IMR-90 (cell line): ENCODE data around the gene PALLD. TPM values are rescaled to one million over a fixed set of nuclear protein-coding genes. Genes with fewer than 3 reads are reported as not detected.

Source experiments
- ATAC-seq: fragments of 200-7000 bp; cut with Tn5 transposase; 2 replicates; pipeline ENCODE4 v1.9.1; 2020; ENCODE audit warnings: low read depth, mild to moderate bottlenecking, moderate library complexity
- BruUV-seq: library from RNA; stranded (reverse); fragments of 400-500 nt; replicated peaks from 2 replicates; lab custom pipeline; 2021; lab: Mats Ljungman, UMichigan
- CTCF ChIA-PET: fragments of 300-600 bp; formaldehyde crosslinking; extraction: SDS; loops from one replicate; lab custom pipeline; 2021; ENCODE audit warnings: antibody characterized with exemption; lab: Yijun Ruan, JAX
- POLR2A ChIA-PET: fragments of 300-600 bp; sonication (Branson Sonifier 250); formaldehyde crosslinking; loops from one replicate; lab custom pipeline; 2022; ENCODE audit warnings: antibody characterized with exemption; ENCODE audit not compliant: unreplicated experiment; lab: Charles Lee
- DNase-seq: peaks from one replicate; pipeline ENCODE4 v3.0.0; 2013
- H2AFZ ChIP-seq: replicated peaks from 2 replicates; pipeline ENCODE3; 2013; ENCODE audit warnings: low read length, mild to moderate bottlenecking; ENCODE audit not compliant: poor library complexity
- H2AK5ac ChIP-seq: 2 replicates; pipeline ENCODE4 v1.6.1; 2013; ENCODE audit warnings: low read depth, low read length, inconsistent platforms
- H2AK9ac ChIP-seq: replicated peaks from 2 replicates; pipeline ENCODE3; 2013; ENCODE audit warnings: mild to moderate bottlenecking, low read depth, low read length, moderate library complexity; ENCODE audit not compliant: poor library complexity
- H2BK120ac ChIP-seq: 2 replicates; pipeline ENCODE4 v1.6.1; 2013; ENCODE audit warnings: low read depth, low read length, inconsistent platforms
- H2BK15ac ChIP-seq: 3 replicates; pipeline ENCODE4 v1.6.1; 2013; ENCODE audit warnings: low read depth, low read length, inconsistent platforms
- H2BK20ac ChIP-seq: 2 replicates; pipeline ENCODE4 v1.6.1; 2013; ENCODE audit warnings: low read depth, mild to moderate bottlenecking, inconsistent platforms, low read length, moderate library complexity
- H2BK5ac ChIP-seq: 2 replicates; pipeline ENCODE4 v1.6.1; 2013; ENCODE audit warnings: mild to moderate bottlenecking, low read depth, low read length, inconsistent platforms; ENCODE audit not compliant: poor library complexity, severe bottlenecking
- H3K14ac ChIP-seq: replicated peaks from 2 replicates; pipeline ENCODE4 v1.6.1; 2013; ENCODE audit warnings: low read depth, low read length, inconsistent platforms
- H3K18ac ChIP-seq: 2 replicates; pipeline ENCODE4 v1.6.1; 2013; ENCODE audit warnings: low read depth, low read length, control low read depth
- H3K23ac ChIP-seq: 2 replicates; pipeline ENCODE4 v1.6.1; 2013; ENCODE audit warnings: low read depth, low read length, inconsistent platforms
- H3K27ac ChIP-seq: 2 replicates; pipeline ENCODE4 v1.5.1; 2013; ENCODE audit warnings: mild to moderate bottlenecking, control low read depth, low read length; ENCODE audit not compliant: insufficient read depth
- H3K27me3 ChIP-seq: 2 replicates; pipeline ENCODE4 v1.6.1; 2013; ENCODE audit warnings: low read length; ENCODE audit not compliant: control insufficient read depth, insufficient read depth
- H3K36me3 ChIP-seq: 2 replicates; pipeline ENCODE4 v1.6.1; 2013; ENCODE audit warnings: low read length, mixed read lengths; ENCODE audit not compliant: control insufficient read depth, insufficient read depth
- H3K4ac ChIP-seq: 2 replicates; pipeline ENCODE4 v1.6.1; 2013; ENCODE audit warnings: low read depth, low read length, inconsistent platforms
- H3K4me1 ChIP-seq: 2 replicates; pipeline ENCODE4 v1.6.1; 2013; ENCODE audit warnings: low read length, mixed read lengths; ENCODE audit not compliant: control insufficient read depth, insufficient read depth
- H3K4me2 ChIP-seq: 2 replicates; pipeline ENCODE4 v1.6.1; 2013; ENCODE audit warnings: low read depth, mild to moderate bottlenecking, control low read depth, low read length, moderate library complexity
- H3K4me3 ChIP-seq: 2 replicates; pipeline ENCODE4 v1.5.1; 2013; ENCODE audit warnings: low read depth, mild to moderate bottlenecking, control low read depth, low read length, moderate library complexity; ENCODE audit not compliant: insufficient read depth
- H3K56ac ChIP-seq: 2 replicates; pipeline ENCODE4 v1.6.1; 2013; ENCODE audit warnings: low read length, inconsistent platforms; ENCODE audit not compliant: insufficient read depth; ENCODE audit errors: extremely low read depth
- H3K79me1 ChIP-seq, 2 experiments: 2 replicates each; pipeline ENCODE4 v1.6.1; 2013; ENCODE audit warnings: low read length in 2 of 2, inconsistent platforms in 1 of 2, low read depth in 1 of 2
- H3K9ac ChIP-seq: 2 replicates; pipeline ENCODE4 v1.6.1; 2013; ENCODE audit warnings: low read depth, low read length, control low read depth
- H3K9me1 ChIP-seq: 2 replicates; pipeline ENCODE4 v1.6.1; 2013; ENCODE audit warnings: low read length, inconsistent platforms; ENCODE audit not compliant: insufficient read depth
- H3K9me3 ChIP-seq: 2 replicates; pipeline ENCODE4 v1.6.1; 2013; ENCODE audit warnings: low read length; ENCODE audit not compliant: control insufficient read depth, insufficient read depth
- H4K20me1 ChIP-seq: 2 replicates; pipeline ENCODE4 v1.6.1; 2013; ENCODE audit warnings: low read length, inconsistent platforms; ENCODE audit not compliant: insufficient read depth
- H4K5ac ChIP-seq: 2 replicates; pipeline ENCODE4 v1.6.1; 2013; ENCODE audit warnings: mild to moderate bottlenecking, low read depth, low read length, control low read depth
- H4K8ac ChIP-seq, 2 experiments: 2 replicates each; pipeline ENCODE4 v1.6.1; 2013; ENCODE audit warnings: low read depth in 2 of 2, low read length in 2 of 2, control low read depth in 1 of 2, inconsistent platforms in 1 of 2
- H4K91ac ChIP-seq: 2 replicates; pipeline ENCODE4 v1.6.1; 2013; ENCODE audit warnings: low read depth, low read length, inconsistent platforms; ENCODE audit not compliant: insufficient read depth
- BHLHE40 ChIP-seq: fragments of 150-350 bp; IDR thresholded peaks from 2 replicates; pipeline ENCODE4 v1.6.1; 2016; ENCODE audit warnings: mild to moderate bottlenecking, low read depth, low read length
- CHD1 ChIP-seq: IDR thresholded peaks from 2 replicates; pipeline ENCODE4 v1.6.1; 2012; ENCODE audit warnings: low read depth, low read length, improper control_type of control experiment
- CTCF ChIP-seq: conservative IDR thresholded peaks from 2 replicates; pipeline ENCODE4 v1.5.1; 2012; ENCODE audit warnings: mild to moderate bottlenecking, low read depth, low read length, improper control_type of control experiment
- ELK1 ChIP-seq: fragments of 150-350 bp; IDR thresholded peaks from 2 replicates; pipeline ENCODE4 v1.6.1; 2016; ENCODE audit warnings: low read depth, mild to moderate bottlenecking, low read length, moderate library complexity, borderline replicate concordance
- MAFK ChIP-seq: IDR thresholded peaks from 2 replicates; pipeline ENCODE4 v1.6.1; 2012; ENCODE audit warnings: low read depth, low read length, improper control_type of control experiment
- NFE2L2 ChIP-seq: fragments of 150-350 bp; IDR thresholded peaks from 2 replicates; pipeline ENCODE4 v1.6.1; 2016; ENCODE audit warnings: low read depth, mild to moderate bottlenecking, low read length
- POLR2A ChIP-seq: IDR thresholded peaks from 2 replicates; pipeline ENCODE4 v1.6.1; 2012; ENCODE audit warnings: mild to moderate bottlenecking, low read depth, low read length
- RCOR1 ChIP-seq: IDR thresholded peaks from 2 replicates; pipeline ENCODE4 v1.6.1; 2012; ENCODE audit warnings: mild to moderate bottlenecking, low read length, improper control_type of control experiment; ENCODE audit not compliant: insufficient replicate concordance
- RFX5 ChIP-seq: IDR thresholded peaks from 2 replicates; pipeline ENCODE4 v1.8.0; 2012; ENCODE audit warnings: low read depth, mild to moderate bottlenecking, low read length, moderate library complexity
- SMC3 ChIP-seq: fragments of 150-350 bp; IDR thresholded peaks from 2 replicates; pipeline ENCODE4 v1.6.1; 2016; ENCODE audit warnings: low read depth, mild to moderate bottlenecking, antibody characterized with exemption, low read length, moderate library complexity
- WGBS, 2 experiments: methylation state at CpG; one replicate each; pipeline versions ENCODE4 v1.1.5 to v1.1.7; 2013; ENCODE audit warnings: missing lambda C conversion rate in 2 of 2; ENCODE audit not compliant: insufficient read length in 1 of 2; ENCODE audit errors: extremely low coverage in 2 of 2; 5-methylcytosine and 5-hydroxymethylcytosine counted together
- dilution Hi-C: fragments of 300-500 bp; cut with HindIII; formaldehyde crosslinking; loops from one replicate; pipeline ENCODE4 v1.14.3; 2018; ENCODE audit warnings: low sequenced_read_pairs; ENCODE audit not compliant: unreplicated experiment
- in situ Hi-C: fragments of 300-500 bp; cut with MboI; formaldehyde crosslinking; loops from 3 replicates; pipeline ENCODE4 v1.14.3; 2019; ENCODE audit warnings: low sequenced_read_pairs, inconsistent platforms, mixed read lengths
- intact Hi-C: fragments of 100-400 bp; cut with micrococcal nuclease; formaldehyde crosslinking; loops from 2 replicates; pipeline ENCODE4 v1.10.0; 2022
- polyA plus RNA-seq, 3 experiments: library from polyadenylated mRNA; depleted of rRNA; stranded (reverse); fragments of >200 nt; gene quantifications; 2 replicates each; pipeline ENCODE4 v1.2.3, GENCODE V29; 2012; ENCODE audit warnings: low replicate concordance in 1 of 3
- total RNA-seq: library from RNA; depleted of rRNA; stranded (reverse); fragments of >200 nt; gene quantifications from 2 replicates; pipeline ENCODE4 v1.2.3, GENCODE V29; 2012

PALLD gene
- total and polyA plus RNA-seq, 2 of the 4 experiments (the other 2 are of a cell fraction): 91.0 to 91.9 TPM

- Histone ChIP-seq H2AK9ac (no peak overlapping the region), H3K9ac (no peak overlapping the region), H2AFZ (no peak overlapping the region), H2BK20ac (no peak overlapping the region), H3K4me1 (peaks cover 2% of the 10 kb centered on the region; the same call in 1 of the 2 replicates), H3K9me1 (no peaks in the 10 kb centered on the region), H3K18ac (no peak overlapping the region), H3K36me3 (no peaks in the 10 kb centered on the region), H3K27ac (no peak overlapping the region), H4K8ac (no peak overlapping the region), H4K91ac (no peak overlapping the region), H3K79me1 (no peaks in the 10 kb centered on the region), H3K9me3 (no peaks in the 10 kb centered on the region), H2AK5ac (no peak overlapping the region), H2BK15ac (no peak overlapping the region), H2BK120ac (no peak overlapping the region), H3K4me3 (no peak overlapping the region), H4K5ac (no peak overlapping the region), H3K27me3 (no peaks in the 10 kb centered on the region), H3K4ac (no peak overlapping the region), H3K14ac (no peak overlapping the region), H2BK5ac (no peak overlapping the region), H3K56ac (no peak overlapping the region), H3K4me2 (no peak overlapping the region), H4K20me1 (no peaks in the 10 kb centered on the region), H3K23ac (no peak overlapping the region)
- 100% methylated on average over 1 of the region's 5 CpGs; no CpG with 5 or more reads in 1 of the 2 experiments for WGBS, 2 experiments
- DNase-seq: no peak
- in situ Hi-C loops (no loop called here), intact Hi-C loops (no loop called here), dilution Hi-C loops (no loop called here)
- BruUV-seq: no TSS peak
- ChIA-PET POLR2A (no interaction called here), CTCF (interaction anchor here (0.6 kb wide), 1 partner anchor 308 kb away, joined by 3 read pairs; no protein-coding TSS in a partner anchor)
- ATAC-seq: no peak
- TF ChIP-seq CHD1: no peak
- TF ChIP-seq RCOR1: no peak
- TF ChIP-seq RFX5: no peak
- TF ChIP-seq BHLHE40: no peak
- TF ChIP-seq POLR2A: no peak
- no peak for TF ChIP-seq SMC3
- TF ChIP-seq MAFK: no peak
- TF ChIP-seq CTCF: no peak
- TF ChIP-seq ELK1: no peak
- no peak for TF ChIP-seq NFE2L2
Observed at GRCh38 chr4:168577624-168578023, 80.8 kb downstream of the PALLD start.
